ENCODE measurements around the gene ARTN.

Gene ARTN

GRCh38 chr1:43973981-43974442 is 40.4 kb downstream of the ARTN start:
- no peak for DNase-seq

- DNase-seq, result peak; percentile 96
These were observed 41.0 kb downstream of the ARTN start, which contains the start of gene ATP6V0B for GRCh38 chr1:43974443-43975248. Gene ATP6V0B (plus strand): TSS chr1:43974960. CDS start chr1:43975041, 81 bp downstream.

GRCh38 chr1:43975249-43975961 is 41.8 kb downstream of the ARTN start:
- DNase-seq, result no peak

GRCh38 chr1:43976045-43976444 is 42.4 kb downstream of the ARTN start:
- no peak for DNase-seq

GRCh38 chr1:43976890-43977289 is 43.3 kb downstream of the ARTN start:
- no peak for DNase-seq

- no peak for DNase-seq
These were observed 44.0 kb downstream of the ARTN start for GRCh38 chr1:43977376-43978263.

- no peak for DNase-seq
These were observed 44.6 kb downstream of the ARTN start for GRCh38 chr1:43978264-43978550.

- peak; percentile 60 for DNase-seq
These were observed 45.1 kb downstream of the ARTN start, which contains the start of gene B4GALT2 for GRCh38 chr1:43978551-43979260. Gene B4GALT2 (plus strand): TSS chr1:43979210. CDS start chr1:43981161, 1,951 bp downstream.

- no peak for DNase-seq
These were observed 45.6 kb downstream of the ARTN start for GRCh38 chr1:43979261-43979527.

GRCh38 chr1:43979528-43980254 is 46.1 kb downstream of the ARTN start:
- DNase-seq, result peak; percentile 80

- no peak for DNase-seq
These were observed 46.9 kb downstream of the ARTN start for GRCh38 chr1:43980255-43981134.

GRCh38 chr1:43981135-43981491 is 47.5 kb downstream of the ARTN start:
- DNase-seq, result no peak

GRCh38 chr1:43981636-43982035 is 48.0 kb downstream of the ARTN start:
- DNase-seq, result no peak

GRCh38 chr1:43982241-43982640 is 48.6 kb downstream of the ARTN start:
- DNase-seq, result no peak

GRCh38 chr1:43982808-43983207 is 49.2 kb downstream of the ARTN start:
- DNase-seq, result no peak

GRCh38 chr1:43983253-43983899 is 49.8 kb downstream of the ARTN start:
- no peak for DNase-seq

- DNase-seq, result no peak
These were observed 51.3 kb downstream of the ARTN start for GRCh38 chr1:43984855-43985254.

GRCh38 chr1:43985984-43986595 is 52.5 kb downstream of the ARTN start:
- no peak for DNase-seq

GRCh38 chr1:43986712-43987111 is 53.1 kb downstream of the ARTN start:
- no peak for DNase-seq

All from right hindlimb (tissue), 1 donor.